ENCODE results near the gene NEURL1.
"Not testable (repeated sequence)": the region's sequence is repeated elsewhere in the genome, so short reads cannot be mapped to it uniquely, and the experiment has no call there.

Gene NEURL1

DNA sequence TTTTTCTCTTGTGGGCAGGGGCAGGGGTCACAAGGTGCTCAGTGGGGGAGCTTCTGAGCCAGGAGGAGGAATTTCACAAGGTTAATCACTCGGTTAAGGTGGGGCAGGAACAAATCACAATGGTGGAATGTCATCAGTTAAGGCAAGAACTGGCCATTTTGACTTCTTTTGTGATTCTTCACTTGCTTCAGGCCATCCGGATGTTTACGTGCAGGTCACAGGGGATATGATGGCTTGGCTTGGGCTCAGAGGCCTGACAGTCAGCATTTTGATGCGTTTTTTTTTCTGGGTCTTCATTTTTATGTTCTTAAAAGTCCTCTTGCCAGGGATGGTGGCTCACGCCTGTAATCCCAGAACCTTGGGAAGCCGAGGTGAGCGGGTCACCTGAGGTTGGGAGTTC is 28.5 kb downstream of the NEURL1 start:
- not testable (repeated sequence) for DNase-seq

GRCh38 chr10:103523683-103524082 is 30.2 kb downstream of the NEURL1 start:
- DNase-seq, result no peak

- no peak for DNase-seq
Measured at GRCh38 chr10:103525901-103526300, 32.4 kb downstream of the NEURL1 start.

- not testable (repeated sequence) for DNase-seq
Measured at GRCh38 chr10:103527476-103527875, 34.0 kb downstream of the NEURL1 start.

DNA sequence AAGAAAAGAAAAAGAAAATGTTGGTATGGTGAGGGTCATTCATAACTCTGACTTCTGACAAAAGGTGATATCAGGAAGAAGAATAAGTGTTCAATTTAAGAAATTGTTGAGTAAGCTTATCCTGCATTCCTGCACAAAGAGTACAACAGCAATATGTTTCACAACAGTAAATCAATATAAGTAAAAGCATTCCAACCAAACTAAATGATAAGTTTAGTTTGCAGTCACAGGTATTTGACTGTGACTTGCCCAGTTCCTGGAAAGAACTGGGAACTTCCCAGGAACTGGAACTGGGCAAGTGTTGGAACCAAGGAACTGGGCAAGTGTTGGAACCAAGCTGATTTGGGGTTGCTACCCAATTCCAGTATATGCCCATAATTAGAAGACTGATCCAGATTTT is 35.0 kb downstream of the NEURL1 start:
- DNase-seq, result no peak

DNA sequence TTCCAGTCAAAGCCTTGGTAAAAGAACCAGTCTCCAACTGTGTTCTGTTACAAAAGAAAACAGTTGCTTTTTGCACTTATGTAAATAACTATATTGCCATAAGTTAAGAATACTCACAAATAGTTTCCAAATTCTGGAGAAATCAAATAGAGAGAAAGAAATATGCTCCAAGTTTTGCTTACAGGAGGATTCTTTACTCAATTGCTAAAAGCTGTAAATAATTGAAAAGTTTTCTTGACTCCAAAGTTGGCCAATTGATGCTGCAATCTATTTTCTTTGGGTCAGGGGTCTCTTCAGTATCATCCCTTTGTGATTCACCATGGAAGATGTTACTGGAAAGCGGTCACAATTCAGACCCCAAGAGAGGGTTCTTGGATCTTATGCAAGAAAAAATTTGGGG is 36.0 kb downstream of the NEURL1 start:
- no peak for DNase-seq

GRCh38 chr10:103533827-103534226 is 40.3 kb downstream of the NEURL1 start:
- DNase-seq, result no peak

GRCh38 chr10:103534621-103535498 is 41.4 kb downstream of the NEURL1 start:
- no peak for DNase-seq

- DNase-seq, result no peak
Measured at GRCh38 chr10:103535595-103535994, 42.1 kb downstream of the NEURL1 start.

DNA sequence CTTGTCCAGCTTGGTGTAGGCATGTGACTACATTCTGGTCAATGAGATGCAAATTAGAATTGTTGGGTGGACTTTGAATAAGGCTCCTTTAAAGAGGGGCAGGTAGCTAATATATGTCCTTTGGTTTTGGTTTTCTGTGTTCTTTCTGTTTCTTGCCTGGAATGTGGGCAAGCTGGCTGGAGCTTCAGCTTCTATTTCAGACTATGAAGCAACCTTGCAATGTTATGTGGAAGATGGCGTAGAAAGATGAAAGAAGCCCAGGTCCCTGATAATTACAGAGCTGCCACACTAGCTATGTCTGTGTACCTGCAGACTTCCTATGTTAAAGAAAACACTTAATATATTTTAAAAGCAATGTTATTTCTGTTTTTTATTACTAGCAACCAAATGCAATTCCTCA is 46.2 kb downstream of the NEURL1 start:
- no peak for DNase-seq

DNA sequence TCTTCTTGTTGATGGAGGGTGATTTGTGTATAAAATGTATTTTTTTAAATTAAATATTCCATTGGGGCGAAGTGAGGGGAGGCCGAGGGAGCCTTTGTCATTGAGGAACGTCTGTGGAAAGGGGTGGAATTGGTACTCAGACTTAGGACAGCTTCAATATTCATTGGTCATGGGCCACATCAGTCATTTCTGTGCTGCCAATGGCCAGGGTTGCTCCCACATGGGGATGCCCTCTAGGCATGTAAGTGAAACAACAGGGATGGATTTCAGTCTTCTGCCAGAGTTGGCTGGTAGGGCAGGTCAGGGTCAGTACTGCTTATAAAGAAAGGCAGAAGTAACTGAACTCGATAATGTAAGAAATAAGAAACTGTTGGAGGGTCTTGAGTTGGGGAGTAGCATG is 47.2 kb downstream of the NEURL1 start:
- DNase-seq, result no peak

GRCh38 chr10:103541616-103542015 is 48.1 kb downstream of the NEURL1 start:
- no peak for DNase-seq

DNA sequence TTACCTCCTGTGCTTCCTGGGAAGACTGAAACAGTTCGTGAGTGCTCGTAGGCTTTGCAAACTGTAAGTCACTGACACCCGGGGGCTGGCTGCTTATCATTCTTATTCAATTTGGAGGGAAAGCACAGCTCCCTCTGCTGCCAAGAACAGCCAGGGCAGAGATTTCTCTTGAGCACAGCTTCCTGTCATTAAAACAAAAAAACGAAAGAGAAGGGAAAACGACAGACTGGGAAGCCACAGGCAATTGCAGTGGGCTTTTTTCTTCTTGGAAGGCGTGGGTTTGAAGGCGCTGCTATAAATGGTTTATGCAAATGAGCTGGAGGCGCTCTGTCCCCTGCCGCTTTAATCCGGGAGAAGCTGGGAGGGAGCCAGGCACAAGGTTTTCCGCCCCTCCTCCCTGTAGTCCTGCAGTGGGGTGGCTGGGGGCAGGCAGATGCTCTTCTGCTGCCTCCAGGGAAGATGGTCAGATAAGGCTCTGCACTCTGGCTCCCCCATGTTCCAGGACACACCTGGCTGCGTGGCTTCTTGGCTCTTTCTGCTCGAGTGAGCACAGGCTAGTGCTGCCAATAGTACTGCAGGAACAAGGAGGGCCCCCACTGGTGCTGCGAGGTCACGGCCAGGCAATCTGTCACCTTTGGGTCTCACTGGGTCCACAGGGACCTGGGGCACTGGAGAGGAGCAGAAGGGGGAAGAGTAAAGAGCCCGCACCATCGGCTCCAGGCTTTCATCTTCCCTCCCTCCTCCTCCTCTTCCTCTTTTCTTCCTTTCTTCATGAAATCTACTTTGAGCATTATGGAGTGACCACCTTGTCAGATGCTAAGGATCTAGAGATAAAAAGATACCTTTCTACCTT is 49.5 kb downstream of the NEURL1 start:
- DNase-seq, result peak; percentile 53

DNA sequence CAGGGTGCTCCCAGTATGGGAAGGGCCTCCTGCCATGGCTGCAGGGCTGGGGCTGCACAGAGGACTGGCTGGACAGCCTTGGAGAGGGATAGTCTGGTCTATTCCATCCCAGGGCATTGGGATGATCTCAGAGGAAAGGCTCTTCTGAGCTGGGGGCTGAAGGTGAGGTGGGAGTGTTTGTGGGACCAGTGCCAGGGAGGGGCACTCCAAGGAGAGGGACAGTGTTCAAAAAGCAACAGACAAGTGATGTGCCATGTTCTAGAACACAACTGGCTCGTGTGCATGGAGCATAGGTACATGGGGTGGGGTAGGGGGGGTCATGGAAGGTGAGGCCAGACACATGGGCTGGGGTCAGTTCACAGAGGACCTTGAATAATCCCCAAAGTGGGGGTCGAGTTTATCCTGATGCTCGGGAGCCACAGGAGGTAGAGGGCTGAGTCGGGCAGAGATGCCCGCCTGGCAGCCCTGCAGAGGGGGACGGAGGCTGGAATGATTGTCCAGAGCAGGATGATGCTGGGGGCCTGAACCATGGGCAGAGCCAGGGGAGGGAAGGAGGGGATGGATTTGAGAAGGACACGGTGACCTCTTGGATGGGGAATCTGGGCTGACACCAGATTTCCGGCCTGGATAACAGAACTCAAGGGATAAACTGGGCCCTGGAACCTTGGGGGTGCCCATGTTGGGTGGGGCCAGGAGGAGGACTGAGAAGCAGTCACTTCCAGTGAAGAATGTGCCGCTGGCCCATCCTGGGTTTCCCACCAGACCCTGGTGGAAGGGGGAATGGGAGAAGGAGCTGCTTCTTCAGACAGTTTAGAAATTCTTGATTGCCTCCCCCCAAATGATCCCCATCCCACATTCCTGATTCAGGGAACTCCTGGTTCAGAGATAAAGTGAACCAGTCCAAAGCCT is 50.4 kb downstream of the NEURL1 start:
- DNase-seq, result no peak

- no peak for DNase-seq
Measured at GRCh38 chr10:103544657-103545310, 51.3 kb downstream of the NEURL1 start.

GRCh38 chr10:103545366-103545765 is 51.9 kb downstream of the NEURL1 start:
- no peak for DNase-seq

GRCh38 chr10:103545771-103546281 is 52.3 kb downstream of the NEURL1 start:
- no peak for DNase-seq

DNA sequence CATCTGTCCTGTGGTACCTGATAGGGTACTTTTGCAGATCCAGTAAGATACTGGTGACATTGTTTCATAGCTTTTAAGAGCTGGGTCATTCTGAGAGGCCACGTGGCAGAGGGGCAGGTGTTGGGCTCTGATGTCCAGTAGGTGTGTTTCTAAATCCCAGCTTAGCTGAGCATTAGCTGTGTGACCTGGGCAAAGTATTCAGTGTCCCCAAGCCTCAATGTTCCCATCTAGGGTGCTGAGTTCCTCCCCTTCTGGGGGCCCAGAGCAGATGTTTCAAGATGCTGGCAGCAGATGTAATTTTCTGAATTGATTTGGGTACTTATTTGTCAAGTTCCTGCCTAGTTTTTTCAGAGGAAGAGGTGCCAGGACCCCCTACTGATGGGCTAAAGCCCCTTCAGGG is 52.9 kb downstream of the NEURL1 start:
- no peak for DNase-seq

- no peak for DNase-seq
Measured at GRCh38 chr10:103547391-103547946, 54.0 kb downstream of the NEURL1 start.

GRCh38 chr10:103548006-103548405 is 54.5 kb downstream of the NEURL1 start:
- no peak for DNase-seq

GRCh38 chr10:103548581-103549348 is 55.3 kb downstream of the NEURL1 start:
- no peak for DNase-seq
